Sigmoid colon (tissue), 3 donors: Measurements from ENCODE around the gene KRT17.

Source experiments
- POLR2A ChIP-seq, 2 donors: fragments of 450-650 bp; IDR thresholded peaks; one replicate each; pipeline ENCODE4 v1.6.1; 2016; ENCODE audit warnings: antibody characterized with exemption in 2 of 2, mild to moderate bottlenecking in 2 of 2, moderate library complexity in 2 of 2
- TF ChIP-seq, protein P1 (sequence below), 4 experiments: fragments of 450-650 bp in 3 of 4; fragments of 200-600 bp in 1 of 4; IDR thresholded peaks; one replicate each; pipeline ENCODE4 v1.5.1; 2016 to 2019; ENCODE audit warnings: antibody characterized with exemption in 4 of 4, mild to moderate bottlenecking in 3 of 4, moderate library complexity in 2 of 4

DNA sequence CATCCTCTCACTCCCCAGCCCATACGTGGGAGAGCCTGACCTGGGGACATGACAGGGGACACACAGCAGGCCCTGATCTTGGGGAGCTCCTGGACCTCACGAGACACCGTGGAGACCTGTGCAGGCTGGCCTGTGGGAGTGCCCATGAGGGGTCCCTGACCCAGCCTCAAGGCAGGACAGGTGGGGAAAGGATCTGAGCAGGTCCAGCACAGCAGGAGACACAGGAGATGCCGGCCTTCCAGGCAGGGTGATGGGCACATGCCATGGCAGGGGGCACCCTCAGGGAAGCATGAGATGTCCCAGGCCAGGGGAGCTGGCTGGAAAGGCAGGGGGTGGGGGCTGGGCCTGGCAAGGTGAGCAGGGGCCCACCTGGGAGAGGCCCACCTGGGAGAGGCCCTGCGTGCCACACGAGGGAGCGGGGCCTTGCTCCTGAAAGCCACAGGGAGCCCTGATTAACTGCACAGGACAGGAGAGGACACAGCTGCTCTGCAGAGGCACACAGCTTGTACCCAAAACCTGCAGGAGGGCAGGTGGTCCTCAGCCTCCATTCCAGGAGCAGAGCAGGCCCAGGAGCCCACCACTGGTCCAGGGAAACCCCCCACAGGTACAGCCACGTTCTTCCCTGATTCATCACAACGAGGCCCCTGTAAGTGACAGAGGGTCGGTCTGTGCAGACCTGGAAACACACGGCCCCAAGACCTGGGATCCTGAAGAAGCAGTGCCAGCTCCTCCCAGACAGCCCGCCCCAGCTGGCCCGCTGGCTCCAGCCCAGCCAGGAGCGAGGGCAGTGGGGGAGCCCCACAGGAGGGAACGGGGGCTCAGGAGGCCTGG is 26.6 kb upstream of the KRT17 start:
- TF ChIP-seq, protein P1, sequence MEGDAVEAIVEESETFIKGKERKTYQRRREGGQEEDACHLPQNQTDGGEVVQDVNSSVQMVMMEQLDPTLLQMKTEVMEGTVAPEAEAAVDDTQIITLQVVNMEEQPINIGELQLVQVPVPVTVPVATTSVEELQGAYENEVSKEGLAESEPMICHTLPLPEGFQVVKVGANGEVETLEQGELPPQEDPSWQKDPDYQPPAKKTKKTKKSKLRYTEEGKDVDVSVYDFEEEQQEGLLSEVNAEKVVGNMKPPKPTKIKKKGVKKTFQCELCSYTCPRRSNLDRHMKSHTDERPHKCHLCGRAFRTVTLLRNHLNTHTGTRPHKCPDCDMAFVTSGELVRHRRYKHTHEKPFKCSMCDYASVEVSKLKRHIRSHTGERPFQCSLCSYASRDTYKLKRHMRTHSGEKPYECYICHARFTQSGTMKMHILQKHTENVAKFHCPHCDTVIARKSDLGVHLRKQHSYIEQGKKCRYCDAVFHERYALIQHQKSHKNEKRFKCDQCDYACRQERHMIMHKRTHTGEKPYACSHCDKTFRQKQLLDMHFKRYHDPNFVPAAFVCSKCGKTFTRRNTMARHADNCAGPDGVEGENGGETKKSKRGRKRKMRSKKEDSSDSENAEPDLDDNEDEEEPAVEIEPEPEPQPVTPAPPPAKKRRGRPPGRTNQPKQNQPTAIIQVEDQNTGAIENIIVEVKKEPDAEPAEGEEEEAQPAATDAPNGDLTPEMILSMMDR (IDR thresholded peaks at IDR 0.05), result no peak
- TF ChIP-seq POLR2A (IDR thresholded peaks at IDR 0.05), result no peak
